Measurements from ENCODE around the gene ARID1B.

- TF ChIP-seq CTCF (IDR thresholded peaks at IDR 0.05) (no peak), EZH2 (IDR thresholded peaks at IDR 0.05) (no peak), EZH2phosphoT487 (IDR thresholded peaks at IDR 0.05) (no peak)
These were observed 451.4 kb downstream of the ARID1B start for GRCh38 chr6:157228426-157229131.

All from neural progenitor cell (in vitro differentiated cells).